Heart left ventricle (tissue), 13 donors: ENCODE measurements around the gene SLC5A4.

Experiments used
- POLR2A ChIP-seq, 2 donors: fragments of 450-650 bp; IDR thresholded peaks; one replicate each; pipeline ENCODE4 v1.6.1; 2017; ENCODE audit warnings: antibody characterized with exemption in 2 of 2, mild to moderate bottlenecking in 2 of 2, moderate library complexity in 2 of 2
- TF ChIP-seq, protein P1 (sequence below), 12 donors: fragments of 200-600 bp; sonication (generic) in 4 of 12; IDR thresholded peaks; one replicate each; pipeline versions ENCODE4 v1.5.0 to v1.8.0; 2018 to 2022; ENCODE audit warnings: antibody characterized with exemption in 12 of 12, mild to moderate bottlenecking in 5 of 12
- donor health status: ischemic (EF 13 %, LVEDD 7.1; RV severe dilation, severe dysfunction).
- donor health status: DM: no; HTN: yes; CAD: no.
- donor health status: DM: no; HTN: no; CAD: no.
- donor health status: ischemic (EF 25% LVEDD 6.9; RV normal size, moderate dysfunction).
- donor health status: ischemic (EF 25% LVEDD 5.7; RV mildly dilated, moderate dysfunction).
- donor health status: ischemic (EF 35%, LVEDD 5.7; RV mildly dilated, moderate dysfunction).
- donor health status: nonischemic (EF 11% LVEDD 7.7; RV severe dilation, severe dysfunction).
- donor health status: DM: yes; HTN: yes; CAD: no.
- donor health status: PGD.
- donor health status: ischemic (EF 29% LVEDD 5.4; RV normal size, mild dysfunction).
- donor health status: nonischemic (EF 23%, LVEDD 6.1; RV moderate dilation, normal function).

DNA sequence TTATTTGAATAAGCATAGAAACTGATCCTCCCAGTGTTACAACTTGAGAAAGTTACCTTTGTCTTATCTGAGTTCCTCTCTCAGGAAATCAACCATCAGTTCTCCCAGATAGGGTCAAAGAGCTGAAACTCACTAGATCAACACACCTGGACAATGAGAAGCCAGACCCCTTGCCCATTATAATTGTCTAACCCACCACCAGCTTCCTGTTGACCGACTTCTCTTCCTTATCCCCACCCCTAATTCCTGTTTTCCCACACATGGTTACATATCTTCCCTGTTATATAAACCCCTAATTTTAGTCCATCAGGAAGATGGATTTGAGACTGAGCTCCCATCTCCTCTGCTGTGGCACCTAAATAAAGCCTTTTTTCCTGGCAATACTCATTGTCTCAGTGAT, 6.9 kb downstream of the SLC5A4 start:
- TF ChIP-seq, protein P1, sequence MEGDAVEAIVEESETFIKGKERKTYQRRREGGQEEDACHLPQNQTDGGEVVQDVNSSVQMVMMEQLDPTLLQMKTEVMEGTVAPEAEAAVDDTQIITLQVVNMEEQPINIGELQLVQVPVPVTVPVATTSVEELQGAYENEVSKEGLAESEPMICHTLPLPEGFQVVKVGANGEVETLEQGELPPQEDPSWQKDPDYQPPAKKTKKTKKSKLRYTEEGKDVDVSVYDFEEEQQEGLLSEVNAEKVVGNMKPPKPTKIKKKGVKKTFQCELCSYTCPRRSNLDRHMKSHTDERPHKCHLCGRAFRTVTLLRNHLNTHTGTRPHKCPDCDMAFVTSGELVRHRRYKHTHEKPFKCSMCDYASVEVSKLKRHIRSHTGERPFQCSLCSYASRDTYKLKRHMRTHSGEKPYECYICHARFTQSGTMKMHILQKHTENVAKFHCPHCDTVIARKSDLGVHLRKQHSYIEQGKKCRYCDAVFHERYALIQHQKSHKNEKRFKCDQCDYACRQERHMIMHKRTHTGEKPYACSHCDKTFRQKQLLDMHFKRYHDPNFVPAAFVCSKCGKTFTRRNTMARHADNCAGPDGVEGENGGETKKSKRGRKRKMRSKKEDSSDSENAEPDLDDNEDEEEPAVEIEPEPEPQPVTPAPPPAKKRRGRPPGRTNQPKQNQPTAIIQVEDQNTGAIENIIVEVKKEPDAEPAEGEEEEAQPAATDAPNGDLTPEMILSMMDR (IDR thresholded peaks at IDR 0.05), result no peak
- no peak for TF ChIP-seq POLR2A (IDR thresholded peaks at IDR 0.05)
